ENCODE results near the gene LRMDA.
A peak's percentile ranks its signal among the peaks of the same experiment; 100 is the strongest.

Gene LRMDA

GRCh38 chr10:76302481-76302880 lies 871.1 kb downstream of the LRMDA start:
- DNase-seq: no peak

- DNase-seq: peak; percentile 59
These were observed 871.7 kb downstream of the LRMDA start for GRCh38 chr10:76302961-76303630.

- peak; percentile 89 for DNase-seq
These were observed 872.4 kb downstream of the LRMDA start for GRCh38 chr10:76303682-76304316.

GRCh38 chr10:76305930-76306615 lies 874.6 kb downstream of the LRMDA start:
- DNase-seq: no peak

- DNase-seq: no peak
These were observed 875.4 kb downstream of the LRMDA start for GRCh38 chr10:76306856-76307255.

GRCh38 chr10:76309070-76309469 lies 877.6 kb downstream of the LRMDA start:
- DNase-seq: no peak

- DNase-seq: no peak
These were observed 878.5 kb downstream of the LRMDA start for GRCh38 chr10:76309741-76310587.

- DNase-seq: no peak
These were observed 879.2 kb downstream of the LRMDA start for GRCh38 chr10:76310588-76311080.

- DNase-seq: peak; percentile 79
These were observed 880.6 kb downstream of the LRMDA start for GRCh38 chr10:76311752-76312636.

- no peak for DNase-seq
These were observed 883.8 kb downstream of the LRMDA start for GRCh38 chr10:76315240-76315639.

GRCh38 chr10:76316234-76316633 lies 884.8 kb downstream of the LRMDA start:
- no peak for DNase-seq

GRCh38 chr10:76317078-76317477 lies 885.7 kb downstream of the LRMDA start:
- DNase-seq: no peak

GRCh38 chr10:76318211-76318610 lies 886.8 kb downstream of the LRMDA start:
- no peak for DNase-seq

- no peak for DNase-seq
These were observed 888.2 kb downstream of the LRMDA start for GRCh38 chr10:76319661-76320060.

GRCh38 chr10:76324283-76324682 lies 892.9 kb downstream of the LRMDA start:
- no peak for DNase-seq

GRCh38 chr10:76327441-76327840 lies 896.0 kb downstream of the LRMDA start:
- DNase-seq: no peak

GRCh38 chr10:76328348-76328747 lies 896.9 kb downstream of the LRMDA start:
- no peak for DNase-seq

- DNase-seq: no peak
These were observed 898.6 kb downstream of the LRMDA start for GRCh38 chr10:76329891-76330575.

GRCh38 chr10:76331742-76332141 lies 900.3 kb downstream of the LRMDA start:
- DNase-seq: no peak

- DNase-seq: no peak
These were observed 901.9 kb downstream of the LRMDA start for GRCh38 chr10:76333326-76333725.

GRCh38 chr10:76333796-76334195 lies 902.4 kb downstream of the LRMDA start:
- no peak for DNase-seq
